HG03457 (cell line): ENCODE data around the gene MPRIP.

ENCODE experiments used
- ATAC-seq: cut with Tn5 transposase; IDR thresholded peaks from one replicate; pipeline ENCODE4 v1.9.1; 2021; ENCODE audit warnings: moderate number of reproducible peaks; ENCODE audit not compliant: unreplicated experiment

Gene MPRIP

DNA sequence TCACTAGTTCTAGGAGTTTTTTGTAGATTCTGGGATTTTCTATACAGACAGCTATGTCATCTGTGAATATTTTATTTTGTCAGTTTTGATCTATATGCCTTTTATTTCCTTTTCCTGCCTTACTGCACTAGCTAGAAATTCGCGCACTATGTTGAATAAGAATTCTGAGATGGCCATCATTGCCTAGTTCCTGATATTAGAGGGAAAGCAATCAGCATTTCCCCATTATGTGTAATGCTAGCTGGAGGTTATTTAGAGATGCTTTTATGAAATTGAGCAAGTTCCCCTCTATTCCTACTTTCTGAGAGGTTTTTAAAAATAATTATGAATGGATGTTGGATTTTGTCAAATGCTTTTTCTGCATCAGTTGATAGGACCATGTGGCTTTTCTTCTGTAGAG is 23.8 kb downstream of the MPRIP start:
- no peak for ATAC-seq

DNA sequence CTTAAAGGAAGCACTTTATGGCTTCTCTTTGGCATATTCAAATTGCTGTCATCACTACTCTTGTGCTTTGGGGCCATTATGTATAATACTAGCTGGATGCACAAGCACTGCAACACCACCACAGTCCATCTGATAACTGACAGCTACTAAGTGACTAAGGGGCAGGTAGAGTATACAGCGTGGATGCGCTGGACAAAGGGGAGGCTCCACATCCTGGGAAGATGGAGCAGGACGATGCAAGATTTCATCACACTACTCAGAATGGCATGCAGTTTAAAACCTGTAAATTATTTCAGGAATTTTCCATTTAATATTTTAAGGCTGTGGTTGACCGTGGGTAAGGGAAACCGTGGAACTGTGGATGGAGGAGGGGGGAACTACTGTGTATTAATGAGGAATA is 25.0 kb downstream of the MPRIP start:
- no peak for ATAC-seq

DNA sequence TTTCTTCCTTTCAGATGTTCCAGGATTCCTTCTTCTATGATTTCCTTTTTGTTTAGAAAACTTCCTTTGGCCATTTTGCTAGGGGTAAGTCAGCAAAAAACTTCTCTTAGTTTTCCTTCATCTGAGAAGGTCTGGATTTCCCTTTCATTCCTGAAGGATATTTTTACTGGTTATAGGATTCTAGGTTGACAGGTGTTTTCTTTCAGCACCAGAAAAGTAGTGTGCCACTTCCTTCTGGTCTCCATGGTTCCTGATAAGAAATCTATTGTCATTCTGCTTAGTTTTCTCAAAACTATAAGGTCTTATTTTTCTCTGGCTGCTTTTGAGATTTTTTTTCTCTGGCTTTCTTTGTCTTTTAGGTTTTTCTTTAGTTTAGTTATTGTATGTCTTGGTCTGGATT is 27.6 kb downstream of the MPRIP start:
- ATAC-seq: no peak

DNA sequence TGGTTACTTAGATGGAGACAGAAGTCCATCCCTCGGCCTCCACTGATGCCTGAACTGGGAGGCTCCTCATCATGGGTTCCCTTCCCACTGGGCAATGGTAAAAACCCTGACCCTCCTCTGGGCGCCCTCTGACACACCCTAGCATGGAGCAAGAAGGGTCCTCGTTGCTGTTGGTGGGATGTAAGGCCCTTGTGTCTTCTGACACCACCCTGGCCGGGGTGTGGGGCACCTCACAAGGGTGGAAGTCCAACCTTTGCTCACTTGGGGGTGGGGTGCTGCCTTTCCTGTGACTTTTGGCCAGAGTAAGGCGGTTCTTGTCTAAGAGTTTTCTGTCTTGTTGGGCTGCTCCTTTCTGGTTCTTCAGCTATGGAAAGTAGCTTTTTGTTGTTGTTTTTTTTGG is 28.7 kb downstream of the MPRIP start:
- ATAC-seq: no peak

DNA sequence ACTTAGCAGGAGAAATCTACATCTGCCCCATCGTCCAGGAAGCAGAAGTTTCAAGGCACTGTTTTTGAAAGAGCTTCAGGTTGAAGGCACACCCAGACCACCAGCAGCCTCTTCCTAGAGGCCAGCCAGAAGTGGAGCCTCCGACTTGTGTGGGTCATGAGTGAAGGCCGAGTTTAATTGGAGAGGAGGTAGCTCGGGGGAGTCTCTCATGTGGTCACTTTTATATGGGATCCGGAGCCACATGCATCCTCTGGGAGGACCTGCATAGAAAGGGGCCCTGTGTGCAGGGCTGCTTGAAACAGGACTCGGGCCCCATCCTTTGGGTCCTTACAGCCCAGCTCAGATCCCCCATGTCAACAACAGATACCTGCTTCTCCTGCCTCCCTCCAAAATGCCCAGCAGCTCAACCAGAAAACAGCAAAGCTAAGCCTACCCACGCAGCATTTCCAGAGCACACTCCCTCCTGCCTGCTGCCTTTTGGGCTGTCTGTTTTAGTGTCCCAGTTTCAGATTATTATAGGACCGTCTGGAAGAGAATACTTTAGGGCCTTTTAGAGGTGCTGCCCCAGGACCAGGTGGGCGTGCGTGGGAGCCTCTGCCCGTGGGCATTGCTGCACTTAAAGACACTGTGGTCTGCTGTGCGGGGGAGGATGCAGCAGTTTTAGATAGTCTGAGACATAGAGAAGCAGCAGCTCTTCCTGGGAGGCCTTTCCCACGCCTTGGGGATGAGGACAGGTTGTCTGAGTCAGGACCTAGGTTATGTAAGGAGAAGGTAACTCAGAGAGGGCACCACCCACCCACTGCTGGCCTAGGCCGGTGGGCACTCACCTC is 29.5 kb downstream of the MPRIP start:
- no peak for ATAC-seq

DNA sequence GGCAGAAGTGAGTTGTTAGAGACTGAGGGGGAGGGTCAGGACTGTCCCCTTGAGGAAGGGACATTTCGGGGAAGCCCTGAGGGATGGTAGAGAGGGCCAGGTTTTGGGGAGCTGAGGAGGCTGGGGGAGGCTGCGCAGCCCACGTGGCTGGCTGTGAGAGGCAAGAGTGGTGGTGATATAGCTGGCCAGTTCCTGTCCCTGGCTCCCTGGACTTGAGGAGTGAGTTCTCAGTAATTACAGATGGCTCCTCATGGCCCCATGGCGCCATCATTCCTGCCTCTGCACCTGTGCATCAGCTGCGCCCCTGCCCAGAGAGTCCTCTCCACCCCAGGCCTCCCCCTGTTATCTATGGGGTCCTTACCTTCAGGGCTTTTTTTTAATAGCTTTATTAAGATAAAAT is 30.3 kb downstream of the MPRIP start:
- no peak for ATAC-seq

DNA sequence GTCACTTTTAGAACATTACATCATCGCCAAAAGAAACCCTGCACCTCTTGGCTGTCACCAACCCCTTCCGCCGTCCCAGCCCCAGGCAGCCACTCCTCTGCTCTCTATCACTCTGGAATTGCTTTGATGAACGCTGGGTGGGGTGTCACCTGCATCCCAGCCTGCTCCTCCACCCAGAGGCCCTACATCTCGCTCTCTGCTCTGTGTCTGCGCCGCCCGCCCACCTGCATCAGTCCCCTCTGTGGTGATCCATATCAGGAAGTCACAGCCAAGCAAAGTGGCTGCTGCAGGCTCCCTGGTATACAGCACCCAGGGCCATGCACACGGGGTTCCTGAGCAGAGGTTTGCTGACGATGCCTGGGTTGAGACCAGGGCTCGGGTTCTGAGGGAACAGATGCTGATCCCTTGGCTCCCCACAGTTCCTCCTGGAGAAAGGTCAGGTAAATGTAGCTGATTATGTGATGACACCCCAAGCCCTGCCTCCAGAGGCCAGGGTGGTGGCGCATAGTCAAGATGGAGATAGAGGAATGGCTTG is 30.8 kb downstream of the MPRIP start:
- no peak for ATAC-seq

DNA sequence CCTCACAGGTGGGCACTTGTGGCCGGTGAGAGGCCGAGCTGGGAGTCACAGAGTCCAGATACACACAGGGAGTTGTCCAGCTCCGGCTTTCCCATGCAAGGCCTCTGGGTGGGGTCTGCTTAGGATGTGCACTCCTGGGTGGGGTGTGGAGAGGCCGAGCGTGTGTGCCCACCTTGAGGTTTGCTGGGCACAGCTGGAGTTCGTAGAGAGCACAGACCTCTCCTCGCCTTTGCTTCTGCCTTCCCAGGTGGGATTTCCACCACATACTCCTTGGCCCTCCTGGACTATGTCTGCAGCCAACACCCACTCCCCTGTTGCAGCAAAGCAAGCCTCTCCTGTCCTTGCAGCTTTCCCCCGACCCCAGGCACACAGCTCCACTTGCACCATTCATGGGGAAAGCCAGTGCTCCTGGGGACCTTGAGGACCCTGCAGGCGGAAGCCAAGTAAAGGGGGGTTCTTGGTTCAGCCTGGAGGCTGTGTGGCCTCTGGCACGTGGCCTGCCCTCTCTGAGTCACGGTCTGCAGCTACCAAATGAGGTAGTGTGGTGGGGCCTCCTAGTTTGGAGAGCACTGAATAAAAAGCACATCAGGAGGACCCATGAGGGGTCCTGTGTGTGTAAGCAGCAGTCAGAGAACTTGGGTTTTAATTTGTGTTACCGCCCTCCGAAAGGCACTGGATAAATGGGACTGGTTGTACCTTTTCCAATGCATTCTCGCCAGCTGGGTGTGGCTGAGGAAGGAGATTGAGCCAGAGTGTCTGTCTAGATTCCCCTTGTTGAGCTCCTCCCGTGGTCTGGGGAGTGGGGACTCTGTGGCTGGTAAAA is 31.5 kb downstream of the MPRIP start:
- ATAC-seq: no peak

DNA sequence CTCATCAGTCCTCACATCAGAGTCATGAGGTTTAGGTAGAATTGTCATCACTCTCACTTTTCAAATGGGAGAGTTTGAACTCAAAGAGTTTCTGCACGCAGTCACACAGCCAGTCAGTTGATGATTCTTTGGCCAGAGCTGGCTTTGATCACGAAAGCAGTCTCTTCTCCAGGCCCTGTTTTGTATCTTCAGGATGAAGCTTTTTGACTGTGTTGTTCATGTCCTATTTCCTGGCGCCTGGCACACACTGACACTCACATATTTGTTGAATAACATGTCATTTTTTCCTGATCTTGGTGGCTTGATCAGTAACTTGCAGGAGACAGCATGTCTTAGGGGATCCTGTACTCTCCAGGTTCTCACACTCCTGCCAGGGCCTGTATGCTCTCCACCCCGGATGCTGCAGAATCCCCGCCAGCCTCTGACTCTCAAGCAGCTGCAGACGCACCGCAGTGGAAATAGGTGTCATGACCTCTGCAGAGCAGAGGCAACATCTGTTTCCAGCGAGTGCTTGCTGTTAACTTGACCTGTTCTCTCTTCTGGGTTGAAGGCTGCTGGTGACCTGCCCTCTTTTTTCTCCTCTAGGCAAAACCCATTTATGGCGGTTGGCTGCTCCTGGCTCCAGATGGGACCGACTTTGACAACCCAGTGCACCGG is 33.0 kb downstream of the MPRIP start:
- no peak for ATAC-seq

DNA sequence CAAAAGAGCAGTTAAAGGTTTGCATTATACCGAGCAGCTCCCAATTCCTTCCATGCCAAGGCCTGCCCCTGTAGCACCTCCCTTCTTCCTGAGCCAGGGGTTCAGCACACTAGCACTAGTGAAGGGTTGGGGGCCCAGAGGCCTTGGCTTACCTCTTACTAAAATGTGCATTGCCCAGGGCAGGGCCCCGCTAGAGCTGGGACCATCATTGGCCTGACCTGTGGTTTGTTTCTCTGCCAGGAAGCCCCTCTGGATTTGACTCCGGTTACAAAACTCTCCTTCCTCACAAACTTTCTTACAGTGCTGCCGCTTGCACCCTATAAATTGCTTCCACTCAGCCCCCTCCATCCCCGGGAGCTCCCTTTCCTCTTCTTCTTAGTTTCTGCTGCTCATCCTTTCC is 33.8 kb downstream of the MPRIP start:
- no peak for ATAC-seq

DNA sequence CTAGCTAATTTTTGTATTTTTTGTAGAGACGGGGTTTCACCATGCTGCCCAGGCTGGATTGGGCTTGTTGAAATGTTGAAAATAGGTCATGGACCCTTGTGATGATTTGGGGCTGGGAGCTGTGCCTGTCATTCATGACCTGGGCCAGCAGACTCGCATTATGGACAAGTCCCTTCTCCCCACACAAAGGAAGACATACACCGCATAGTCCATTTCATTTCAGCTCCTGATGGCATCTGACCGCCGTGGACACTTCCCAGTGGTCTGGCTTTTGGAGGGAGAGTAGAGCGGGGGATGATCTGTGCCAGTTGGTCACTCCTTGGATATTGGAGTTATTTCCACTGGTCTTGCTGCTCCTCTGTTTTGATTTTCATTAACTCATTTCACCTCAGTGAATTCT is 34.8 kb downstream of the MPRIP start:
- no peak for ATAC-seq

DNA sequence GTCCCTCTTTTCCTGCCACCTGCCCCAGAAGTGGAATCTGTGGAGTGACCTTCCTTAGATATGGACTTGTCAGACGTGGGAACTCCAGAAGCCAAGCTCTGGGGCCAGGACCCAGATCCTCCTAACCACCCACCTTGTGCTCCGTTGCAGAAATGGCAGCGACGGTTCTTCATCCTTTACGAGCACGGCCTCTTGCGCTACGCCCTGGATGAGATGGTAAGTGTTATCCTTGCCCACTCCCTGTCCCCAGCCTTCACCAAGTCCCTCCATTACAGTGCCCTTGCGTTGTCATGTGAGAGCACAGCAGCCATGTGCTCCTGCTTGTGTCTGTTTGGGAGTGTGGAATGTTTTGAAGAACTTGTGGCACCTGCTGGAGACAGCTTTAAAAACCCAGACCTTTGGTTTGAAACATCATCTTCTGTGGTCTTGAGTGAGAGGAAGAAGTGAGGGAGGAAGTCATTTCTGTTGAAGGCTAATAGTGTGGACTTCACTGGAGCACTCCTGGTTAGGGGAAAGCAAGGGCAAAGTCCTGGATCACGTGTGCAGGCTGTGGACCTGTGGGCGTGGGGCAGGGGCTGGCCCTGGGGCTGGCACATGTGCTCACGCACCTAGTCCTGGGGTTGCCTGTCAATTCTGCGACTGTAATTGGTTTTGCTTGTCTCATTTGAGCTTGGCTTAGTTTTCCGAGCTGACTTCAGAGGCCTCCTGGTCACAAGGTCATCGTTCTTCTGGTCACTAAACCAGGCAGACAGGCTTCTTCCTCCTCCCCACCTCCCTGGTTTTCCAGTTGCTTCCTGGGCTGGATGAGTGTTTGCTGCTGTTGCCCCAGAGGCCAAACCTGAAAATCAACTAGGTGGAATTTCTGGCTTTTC is 35.8 kb downstream of the MPRIP start:
- ATAC-seq: no peak

DNA sequence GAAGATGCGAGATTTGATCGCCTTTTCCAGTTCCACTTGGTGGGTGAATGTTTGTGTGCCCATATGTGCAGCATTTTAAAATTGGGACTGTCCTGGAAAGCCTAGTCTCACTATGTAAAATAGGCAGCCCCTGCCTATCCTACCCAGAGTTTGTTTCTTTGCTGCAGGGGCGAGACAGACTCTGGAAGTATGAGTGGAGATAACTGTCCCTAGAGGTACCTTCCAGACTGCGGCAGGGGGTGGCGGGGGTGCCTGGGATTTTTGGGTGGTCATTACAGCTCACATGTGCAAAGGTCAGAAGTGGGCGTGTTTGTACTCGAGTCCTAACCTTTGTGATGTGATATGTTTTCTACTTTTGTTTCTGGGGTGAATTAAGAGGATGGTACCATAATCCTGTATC is 36.6 kb downstream of the MPRIP start:
- ATAC-seq: no peak

DNA sequence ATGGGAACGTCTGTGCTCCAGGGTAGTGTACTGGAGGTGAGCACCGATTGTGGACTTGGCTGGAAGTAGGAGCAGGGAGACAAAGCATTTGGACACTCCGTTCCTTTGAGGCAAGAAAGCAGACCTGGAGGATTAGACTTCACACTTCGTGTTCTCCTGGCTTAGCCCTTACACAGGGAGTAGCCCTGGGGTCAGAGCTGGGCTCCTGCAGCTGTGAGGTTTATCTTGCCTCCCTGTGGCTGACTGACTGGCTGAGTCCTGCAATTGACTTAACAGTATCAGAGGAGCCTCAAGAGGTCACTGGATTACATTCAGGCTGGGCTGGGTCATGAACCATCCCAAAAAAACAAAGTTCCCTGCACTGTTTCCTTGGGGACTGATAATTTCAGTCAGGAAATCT is 37.1 kb downstream of the MPRIP start:
- ATAC-seq: no peak

DNA sequence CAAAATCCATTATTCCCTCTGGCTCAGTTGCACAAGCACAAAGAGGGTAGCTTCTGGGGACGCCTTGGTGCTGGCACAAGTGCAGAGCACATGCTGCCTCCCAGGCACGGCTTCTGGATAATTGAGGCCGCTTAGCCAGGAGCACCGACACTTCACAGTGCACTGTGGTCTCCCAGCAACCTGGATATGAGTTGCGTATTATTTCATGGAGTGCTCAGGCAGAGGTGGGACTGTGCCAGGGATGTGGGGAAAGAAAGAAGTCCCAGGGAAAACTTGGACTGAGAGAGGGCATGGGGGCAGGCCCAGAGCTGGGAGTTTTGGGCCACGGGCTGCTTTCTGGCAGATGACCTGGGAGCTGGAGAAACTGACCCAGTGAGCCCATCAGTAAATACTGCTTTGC is 37.5 kb downstream of the MPRIP start:
- ATAC-seq: no peak

DNA sequence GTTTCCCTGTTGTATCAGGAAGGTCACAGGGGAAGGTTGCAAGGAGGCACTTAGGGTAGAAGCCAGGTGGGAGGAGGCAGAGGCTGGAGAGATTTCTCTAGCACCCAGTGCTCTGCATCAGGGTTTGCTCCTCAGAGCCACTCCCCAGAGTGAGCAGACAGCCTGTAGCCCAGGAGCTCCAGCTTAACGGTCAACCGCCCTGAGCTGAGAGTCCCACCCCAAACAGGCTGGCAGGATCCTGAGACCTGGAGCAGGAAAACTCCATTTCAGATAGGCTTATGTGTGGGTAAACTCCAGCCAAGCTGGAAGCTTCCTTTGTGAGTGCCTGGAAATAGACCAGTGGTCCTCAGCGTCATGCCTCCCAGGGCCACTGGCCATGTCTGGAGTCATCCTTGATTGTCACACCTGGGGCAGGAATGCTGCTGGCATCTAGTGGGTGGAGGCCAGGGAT is 37.9 kb downstream of the MPRIP start:
- ATAC-seq: no peak

DNA sequence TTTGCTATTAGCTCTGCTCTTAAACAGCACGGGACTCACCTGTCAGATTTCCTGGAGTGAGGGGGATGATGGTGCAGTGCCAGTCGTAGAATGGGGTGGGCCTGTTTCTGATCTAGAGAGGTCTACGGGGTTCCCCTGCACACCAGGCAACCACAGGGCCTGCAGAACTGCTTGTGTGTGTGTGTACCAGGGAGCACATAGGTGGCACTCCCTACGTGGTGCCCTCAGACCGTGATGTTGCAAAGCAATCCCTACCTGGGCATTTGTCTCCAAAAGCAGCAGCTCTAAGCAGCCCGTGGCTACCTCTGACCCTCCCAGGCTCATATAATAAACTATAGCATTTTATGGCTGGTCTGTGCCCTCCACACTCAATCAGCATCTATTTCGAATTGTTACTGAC is 38.5 kb downstream of the MPRIP start:
- ATAC-seq: no peak

DNA sequence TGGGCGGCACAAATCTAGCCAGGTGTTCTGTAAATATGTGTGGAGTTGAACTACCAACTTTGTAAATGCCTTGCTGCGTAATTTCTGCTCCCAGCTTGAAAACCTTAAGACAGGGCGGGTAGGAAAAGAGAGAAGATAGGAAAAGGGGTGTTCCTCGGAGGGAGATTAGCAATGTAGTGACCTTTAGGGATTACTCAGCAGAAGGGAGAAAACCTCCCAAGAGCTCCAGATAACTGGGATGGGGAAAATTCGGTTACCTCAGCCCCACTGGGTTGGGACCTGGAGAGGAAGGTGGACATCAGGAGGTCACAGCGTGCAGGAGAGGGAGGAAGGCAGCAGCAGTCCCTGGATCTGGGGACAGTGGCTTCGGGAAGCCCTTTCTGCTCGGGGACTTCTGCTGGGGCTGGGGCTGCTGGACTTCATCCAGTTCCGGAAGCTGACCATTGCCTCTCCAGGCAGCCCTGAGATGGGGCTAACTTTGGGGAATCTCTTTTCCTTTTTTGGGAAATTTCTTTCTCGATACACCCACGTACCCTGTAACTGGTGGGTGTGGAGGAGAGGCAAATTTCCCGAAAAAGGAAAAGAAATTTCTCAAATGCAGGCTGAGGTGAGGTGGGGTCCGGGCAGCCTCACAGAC is 39.2 kb downstream of the MPRIP start:
- ATAC-seq: no peak

DNA sequence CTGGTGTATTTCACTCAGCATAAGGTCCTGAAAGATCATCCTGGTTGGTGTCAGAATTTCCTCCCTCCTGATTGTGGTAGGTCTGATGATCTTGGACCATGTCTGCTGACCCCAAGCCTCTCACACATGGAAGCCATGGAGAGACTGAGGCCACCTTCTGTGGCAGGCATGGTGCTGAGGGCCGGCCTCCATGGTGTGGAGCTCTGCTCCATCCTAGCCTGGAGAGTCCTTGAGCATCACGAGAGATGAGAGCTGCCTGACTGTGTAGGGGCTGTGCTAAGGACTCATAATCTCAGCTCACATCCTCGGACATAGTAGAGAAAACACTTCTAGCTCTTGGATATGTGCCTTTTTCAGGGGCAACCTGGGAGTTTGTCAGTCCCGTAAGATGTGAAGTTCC is 40.6 kb downstream of the MPRIP start:
- no peak for ATAC-seq

DNA sequence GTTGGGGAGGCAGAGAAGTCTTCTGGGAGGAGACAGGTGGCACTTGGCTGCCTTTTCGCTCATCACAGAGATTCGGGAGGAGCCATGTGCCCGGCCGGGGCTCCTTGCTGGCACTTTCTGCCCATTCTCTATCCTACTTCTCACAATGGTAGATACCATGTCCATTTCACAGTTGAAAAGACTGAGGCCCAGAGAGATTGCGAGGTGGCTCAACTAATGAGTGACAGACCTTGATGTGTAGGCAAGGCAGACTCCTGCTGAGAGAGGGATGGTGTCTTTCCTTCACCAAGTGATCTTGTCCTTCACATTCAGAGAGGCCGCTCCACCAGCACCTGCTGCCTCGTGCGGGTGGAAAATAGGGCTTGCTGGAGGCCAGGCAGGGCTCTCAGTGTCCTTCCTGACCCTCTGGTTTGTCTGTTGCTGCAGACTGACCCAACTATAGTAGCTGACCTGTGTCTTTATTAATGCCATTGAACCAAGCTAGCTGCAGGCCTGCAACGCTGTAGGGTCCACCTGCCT is 42.1 kb downstream of the MPRIP start:
- ATAC-seq: no peak
